NCI-H226 (cell line): ENCODE data around the gene UBA1.

Experiments
- DNase-seq: peaks from one replicate; pipeline ENCODE4 v3.0.0-alpha.2; 2015

Gene UBA1

GRCh38 chrX:47214435-47215077 lies 20.9 kb downstream of the UBA1 start:
- no peak for DNase-seq

- DNase-seq = no peak
Observed at GRCh38 chrX:47215291-47215900, 21.8 kb downstream of the UBA1 start.

- no peak for DNase-seq
Observed at GRCh38 chrX:47216393-47216925, 22.8 kb downstream of the UBA1 start.

- peak; percentile 71 for DNase-seq
Observed at GRCh38 chrX:47217121-47217851, 23.7 kb downstream of the UBA1 start.

- DNase-seq = peak; percentile 90
Observed at GRCh38 chrX:47217852-47218279, 24.2 kb downstream of the UBA1 start.

- peak; percentile 56 for DNase-seq
Observed at GRCh38 chrX:47218280-47218919, 24.8 kb downstream of the UBA1 start, which contains the start of gene CDK16. Gene CDK16 (plus strand): TSS chrX:47218681. CDS start chrX:47223558, 4,877 bp downstream.

GRCh38 chrX:47218920-47219815 lies 25.5 kb downstream of the UBA1 start:
- peak; percentile 12 for DNase-seq

- no peak for DNase-seq
Observed at GRCh38 chrX:47221756-47222155, 28.1 kb downstream of the UBA1 start.

GRCh38 chrX:47222751-47223350 lies 29.2 kb downstream of the UBA1 start:
- no peak for DNase-seq

GRCh38 chrX:47223476-47224250 lies 30.0 kb downstream of the UBA1 start:
- no peak for DNase-seq

GRCh38 chrX:47224266-47224895 lies 30.8 kb downstream of the UBA1 start:
- no peak for DNase-seq

GRCh38 chrX:47224896-47225290 lies 31.3 kb downstream of the UBA1 start:
- no peak for DNase-seq

GRCh38 chrX:47226071-47226470 lies 32.4 kb downstream of the UBA1 start:
- no peak for DNase-seq

- no peak for DNase-seq
Observed at GRCh38 chrX:47226531-47227333, 33.1 kb downstream of the UBA1 start.

GRCh38 chrX:47227334-47227583 lies 33.6 kb downstream of the UBA1 start:
- DNase-seq = no peak

- no peak for DNase-seq
Observed at GRCh38 chrX:47228550-47229270, 35.1 kb downstream of the UBA1 start.

GRCh38 chrX:47229427-47229826 lies 35.8 kb downstream of the UBA1 start:
- no peak for DNase-seq

- DNase-seq = no peak
Observed at GRCh38 chrX:47230136-47230868, 36.7 kb downstream of the UBA1 start.
